GM23338 (cell line): ENCODE data around the gene BCLAF3. TPM values are rescaled to one million over a fixed set of nuclear protein-coding genes. Genes with fewer than 3 reads are reported as not detected.

Experiments used
- ATAC-seq: fragments of 200-7000 bp; cut with Tn5 transposase; 3 replicates; pipeline ENCODE4 v1.9.1; 2020
- DNase-seq: peaks from one replicate; pipeline ENCODE4 v3.0.0-alpha.2; 2015; ENCODE audit warnings: low spot score
- H2AFZ ChIP-seq: fragments of 200-600 bp; sonication (generic); 2 replicates; pipeline ENCODE4 v1.8.0; 2016; ENCODE audit warnings: antibody characterized with exemption, mild to moderate bottlenecking, moderate library complexity
- H3F3A ChIP-seq: fragments of 200-600 bp; sonication (generic); replicated peaks from 2 replicates; pipeline ENCODE4 v1.8.0; 2017; ENCODE audit warnings: antibody characterized with exemption, mixed run types, low read depth
- H3K27ac ChIP-seq: fragments of 200-600 bp; sonication (generic); 2 replicates; pipeline ENCODE4 v1.6.1; 2016; ENCODE audit warnings: low read depth
- H3K27me3 ChIP-seq: fragments of 200-600 bp; sonication (generic); 2 replicates; pipeline ENCODE4 v1.8.0; 2016; ENCODE audit warnings: mild to moderate bottlenecking, mixed run types, moderate library complexity; ENCODE audit not compliant: insufficient read depth
- H3K36me3 ChIP-seq: fragments of 200-600 bp; sonication (generic); 2 replicates; pipeline ENCODE4 v1.8.0; 2016; ENCODE audit warnings: mild to moderate bottlenecking; ENCODE audit not compliant: insufficient read depth
- H3K4me1 ChIP-seq: fragments of 200-600 bp; sonication (generic); 2 replicates; pipeline ENCODE4 v1.8.0; 2016; ENCODE audit warnings: mild to moderate bottlenecking, moderate library complexity; ENCODE audit not compliant: insufficient read depth
- H3K4me2 ChIP-seq: fragments of 200-600 bp; sonication (generic); 2 replicates; pipeline ENCODE4 v1.7.1; 2017; ENCODE audit warnings: mixed run types
- H3K4me3 ChIP-seq: fragments of 200-600 bp; sonication (generic); 2 replicates; pipeline ENCODE4 v1.6.1; 2016; ENCODE audit warnings: mixed run types
- H3K79me2 ChIP-seq: fragments of 200-600 bp; sonication (generic); replicated peaks from 2 replicates; pipeline ENCODE4 v1.8.0; 2017; ENCODE audit warnings: mild to moderate bottlenecking; ENCODE audit not compliant: insufficient read depth
- H3K9me2 ChIP-seq: fragments of 200-600 bp; sonication (generic); 2 replicates; pipeline ENCODE4 v1.8.0; 2017; ENCODE audit not compliant: insufficient read depth
- H4K20me1 ChIP-seq: fragments of 200-600 bp; sonication (generic); replicated peaks from 2 replicates; pipeline ENCODE4 v1.8.0; 2017; ENCODE audit warnings: mild to moderate bottlenecking; ENCODE audit not compliant: insufficient read depth
- H3K27ac Mint-ChIP-seq: 2 replicates; pipeline ENCODE4 v1.8.0; 2020; ENCODE audit warnings: inconsistent platforms, mild to moderate bottlenecking, moderate library complexity, mixed read lengths
- H3K27me3 Mint-ChIP-seq: 3 replicates; pipeline ENCODE4 v1.8.0; 2022; ENCODE audit warnings: low read depth, mild to moderate bottlenecking, moderate library complexity, mixed read lengths, inconsistent platforms; ENCODE audit not compliant: insufficient read depth, poor library complexity
- H3K36me3 Mint-ChIP-seq: 3 replicates; pipeline ENCODE4 v1.8.0; 2021; ENCODE audit warnings: low read depth, mild to moderate bottlenecking, inconsistent platforms, moderate library complexity, mixed read lengths
- H3K4me1 Mint-ChIP-seq: 3 replicates; pipeline ENCODE4 v1.8.0; 2020; ENCODE audit warnings: mild to moderate bottlenecking, inconsistent platforms, mixed read lengths
- H3K4me3 Mint-ChIP-seq: 3 replicates; pipeline ENCODE4 v1.8.0; 2021; ENCODE audit warnings: moderate library complexity, mild to moderate bottlenecking, inconsistent platforms, mixed read lengths
- H3K9me3 Mint-ChIP-seq: 3 replicates; pipeline ENCODE4 v1.8.0; 2020; ENCODE audit warnings: moderate library complexity, mild to moderate bottlenecking, inconsistent platforms, mixed read lengths
- CREB1 ChIP-seq: fragments of 250-450 bp; sonication (Bioruptor Pico); IDR thresholded peaks from 2 replicates; pipeline ENCODE4 v1.5.0; 2020; ENCODE audit warnings: low read depth, mild to moderate bottlenecking, moderate library complexity
- EZH2 ChIP-seq: fragments of 200-600 bp; sonication (generic); IDR thresholded peaks from one replicate; pipeline ENCODE4 v1.8.0; 2017; ENCODE audit warnings: antibody characterized with exemption, mild to moderate bottlenecking, low read depth; ENCODE audit not compliant: unreplicated experiment
- EZH2phosphoT487 ChIP-seq: fragments of 200-600 bp; sonication (generic); IDR thresholded peaks from one replicate; pipeline ENCODE4 v1.8.1; 2018; ENCODE audit warnings: antibody characterized with exemption; ENCODE audit not compliant: unreplicated experiment
- JUNB ChIP-seq: IDR thresholded peaks from one replicate; pipeline ENCODE4 v1.6.1; 2016; ENCODE audit warnings: antibody characterized with exemption; ENCODE audit not compliant: unreplicated experiment
- NANOG ChIP-seq: IDR thresholded peaks from 2 replicates; pipeline ENCODE4 v1.6.1; 2016; ENCODE audit warnings: antibody characterized with exemption, borderline replicate concordance
- POLR2AphosphoS5 ChIP-seq: IDR thresholded peaks from 2 replicates; pipeline ENCODE4 v1.6.1; 2016; ENCODE audit warnings: antibody characterized with exemption, low read depth
- STAT1 ChIP-seq: IDR thresholded peaks from one replicate; pipeline ENCODE4 v1.6.1; 2016; ENCODE audit warnings: antibody characterized with exemption; ENCODE audit not compliant: unreplicated experiment
- ZNF114 ChIP-seq: fragments of 250-450 bp; sonication (Bioruptor Pico); IDR thresholded peaks from 2 replicates; pipeline ENCODE4 v1.5.0; 2020; ENCODE audit warnings: mild to moderate bottlenecking, moderate library complexity
- ZNF331 ChIP-seq: fragments of 250-450 bp; sonication (Bioruptor Pico); IDR thresholded peaks from 2 replicates; pipeline ENCODE4 v1.5.0; 2020; ENCODE audit warnings: low read depth, mild to moderate bottlenecking, moderate library complexity
- polyA plus RNA-seq: library from polyadenylated mRNA; unstranded; fragments of >200 nt; fragmentation: Nextera tagmentation; extraction: Ambion mirVana; gene quantifications from 2 replicates; pipeline ENCODE4 v1.2.1, GENCODE V29; 2016
- total RNA-seq: library from RNA; depleted of rRNA; stranded (reverse); fragments of >200 nt; shearing (Covaris generic); gene quantifications from 2 replicates; pipeline ENCODE4 v1.2.3, GENCODE V29; 2014
- TF ChIP-seq, protein P1 (sequence below): IDR thresholded peaks from one replicate; pipeline ENCODE4 v1.6.1; 2018; ENCODE audit warnings: antibody characterized with exemption; ENCODE audit not compliant: unreplicated experiment
- TF ChIP-seq, protein P2 (sequence below): IDR thresholded peaks from 2 replicates; pipeline ENCODE4 v1.6.1; 2016; ENCODE audit warnings: antibody characterized with exemption
- TF ChIP-seq, protein P3 (sequence below), 2 experiments: fragments of 200-600 bp in 1 of 2; sonication (generic) in 1 of 2; conservative IDR thresholded peaks; 2 replicates each; pipeline versions ENCODE4 v1.5.1 to v1.6.1; 2016 to 2017; ENCODE audit warnings: antibody characterized with exemption in 2 of 2, low read depth in 2 of 2, mild to moderate bottlenecking in 2 of 2, moderate library complexity in 1 of 2

The BCLAF3 gene
- total and polyA plus RNA-seq, 2 experiments from 2014 or later = 6.5 to 9.3 TPM

DNA sequence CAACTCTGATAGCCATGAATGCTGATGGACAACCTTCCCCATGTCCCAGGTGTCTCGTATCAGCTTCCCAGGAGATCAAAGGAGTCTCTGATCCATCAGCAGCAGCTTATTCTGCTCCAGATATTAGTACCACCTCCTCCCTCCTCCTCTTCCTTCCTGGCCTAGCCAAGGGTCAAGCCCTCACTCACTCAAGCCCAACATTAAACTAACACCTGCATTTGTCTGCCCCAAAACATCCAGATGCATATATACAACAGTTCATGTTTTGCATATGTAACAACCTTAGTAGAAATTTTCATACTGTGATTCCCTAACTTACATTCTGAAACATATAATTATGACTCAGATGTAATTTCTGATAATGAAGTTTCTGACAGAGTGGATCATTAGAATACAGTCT is 29.9 kb downstream of the BCLAF3 start:
- H3K9me3 Mint-ChIP-seq = no peaks in the 10 kb centered on the region

GRCh38 chrX:19958552-19959486 is 32.0 kb downstream of the BCLAF3 start:
- Histone ChIP-seq H3K36me3 (no peaks in the 10 kb centered on the region), H3K27me3 (no peaks in the 10 kb centered on the region), H3K4me2 (no peak overlapping the region), H3F3A (no peaks in the 10 kb centered on the region), H4K20me1 (no peaks in the 10 kb centered on the region; the same call in 1 of the 2 replicates), H3K4me3 (no peak overlapping the region), H3K9me2 (no peaks in the 10 kb centered on the region), H3K4me1 (no peaks in the 10 kb centered on the region), H2AFZ (no peak overlapping the region), H3K27ac (no peak overlapping the region), H3K79me2 (no peaks in the 10 kb centered on the region)
- DNase-seq (no peak), ATAC-seq (no peak)
- TF ChIP-seq, protein P1, sequence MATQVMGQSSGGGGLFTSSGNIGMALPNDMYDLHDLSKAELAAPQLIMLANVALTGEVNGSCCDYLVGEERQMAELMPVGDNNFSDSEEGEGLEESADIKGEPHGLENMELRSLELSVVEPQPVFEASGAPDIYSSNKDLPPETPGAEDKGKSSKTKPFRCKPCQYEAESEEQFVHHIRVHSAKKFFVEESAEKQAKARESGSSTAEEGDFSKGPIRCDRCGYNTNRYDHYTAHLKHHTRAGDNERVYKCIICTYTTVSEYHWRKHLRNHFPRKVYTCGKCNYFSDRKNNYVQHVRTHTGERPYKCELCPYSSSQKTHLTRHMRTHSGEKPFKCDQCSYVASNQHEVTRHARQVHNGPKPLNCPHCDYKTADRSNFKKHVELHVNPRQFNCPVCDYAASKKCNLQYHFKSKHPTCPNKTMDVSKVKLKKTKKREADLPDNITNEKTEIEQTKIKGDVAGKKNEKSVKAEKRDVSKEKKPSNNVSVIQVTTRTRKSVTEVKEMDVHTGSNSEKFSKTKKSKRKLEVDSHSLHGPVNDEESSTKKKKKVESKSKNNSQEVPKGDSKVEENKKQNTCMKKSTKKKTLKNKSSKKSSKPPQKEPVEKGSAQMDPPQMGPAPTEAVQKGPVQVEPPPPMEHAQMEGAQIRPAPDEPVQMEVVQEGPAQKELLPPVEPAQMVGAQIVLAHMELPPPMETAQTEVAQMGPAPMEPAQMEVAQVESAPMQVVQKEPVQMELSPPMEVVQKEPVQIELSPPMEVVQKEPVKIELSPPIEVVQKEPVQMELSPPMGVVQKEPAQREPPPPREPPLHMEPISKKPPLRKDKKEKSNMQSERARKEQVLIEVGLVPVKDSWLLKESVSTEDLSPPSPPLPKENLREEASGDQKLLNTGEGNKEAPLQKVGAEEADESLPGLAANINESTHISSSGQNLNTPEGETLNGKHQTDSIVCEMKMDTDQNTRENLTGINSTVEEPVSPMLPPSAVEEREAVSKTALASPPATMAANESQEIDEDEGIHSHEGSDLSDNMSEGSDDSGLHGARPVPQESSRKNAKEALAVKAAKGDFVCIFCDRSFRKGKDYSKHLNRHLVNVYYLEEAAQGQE = no peak
- TF ChIP-seq ZNF331 (CRISPR knock-in tag) (no peak), STAT1 (no peak), CREB1 (CRISPR knock-in tag) (no peak), EZH2 (no peak), ZNF114 (CRISPR knock-in tag) (no peak), EZH2phosphoT487 (no peak), POLR2AphosphoS5 (no peak)
- TF ChIP-seq, protein P2, sequence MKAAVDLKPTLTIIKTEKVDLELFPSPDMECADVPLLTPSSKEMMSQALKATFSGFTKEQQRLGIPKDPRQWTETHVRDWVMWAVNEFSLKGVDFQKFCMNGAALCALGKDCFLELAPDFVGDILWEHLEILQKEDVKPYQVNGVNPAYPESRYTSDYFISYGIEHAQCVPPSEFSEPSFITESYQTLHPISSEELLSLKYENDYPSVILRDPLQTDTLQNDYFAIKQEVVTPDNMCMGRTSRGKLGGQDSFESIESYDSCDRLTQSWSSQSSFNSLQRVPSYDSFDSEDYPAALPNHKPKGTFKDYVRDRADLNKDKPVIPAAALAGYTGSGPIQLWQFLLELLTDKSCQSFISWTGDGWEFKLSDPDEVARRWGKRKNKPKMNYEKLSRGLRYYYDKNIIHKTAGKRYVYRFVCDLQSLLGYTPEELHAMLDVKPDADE = no peak
- TF ChIP-seq, protein P3, sequence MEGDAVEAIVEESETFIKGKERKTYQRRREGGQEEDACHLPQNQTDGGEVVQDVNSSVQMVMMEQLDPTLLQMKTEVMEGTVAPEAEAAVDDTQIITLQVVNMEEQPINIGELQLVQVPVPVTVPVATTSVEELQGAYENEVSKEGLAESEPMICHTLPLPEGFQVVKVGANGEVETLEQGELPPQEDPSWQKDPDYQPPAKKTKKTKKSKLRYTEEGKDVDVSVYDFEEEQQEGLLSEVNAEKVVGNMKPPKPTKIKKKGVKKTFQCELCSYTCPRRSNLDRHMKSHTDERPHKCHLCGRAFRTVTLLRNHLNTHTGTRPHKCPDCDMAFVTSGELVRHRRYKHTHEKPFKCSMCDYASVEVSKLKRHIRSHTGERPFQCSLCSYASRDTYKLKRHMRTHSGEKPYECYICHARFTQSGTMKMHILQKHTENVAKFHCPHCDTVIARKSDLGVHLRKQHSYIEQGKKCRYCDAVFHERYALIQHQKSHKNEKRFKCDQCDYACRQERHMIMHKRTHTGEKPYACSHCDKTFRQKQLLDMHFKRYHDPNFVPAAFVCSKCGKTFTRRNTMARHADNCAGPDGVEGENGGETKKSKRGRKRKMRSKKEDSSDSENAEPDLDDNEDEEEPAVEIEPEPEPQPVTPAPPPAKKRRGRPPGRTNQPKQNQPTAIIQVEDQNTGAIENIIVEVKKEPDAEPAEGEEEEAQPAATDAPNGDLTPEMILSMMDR (conservative IDR thresholded peaks at IDR 0.05; ENCODE audit: low read depth in 2 of 2) = no peak
- Mint-ChIP-seq H3K36me3 (no peaks in the 10 kb centered on the region), H3K27ac (peak overlapping the region; percentile 19; the same call in 1 of the 2 replicates), H3K4me1 (peaks cover 7% of the 10 kb centered on the region; the same call in 1 of the 3 replicates), H3K4me3 (no peak overlapping the region), H3K9me3 (no peaks in the 10 kb centered on the region), H3K27me3 (no peaks in the 10 kb centered on the region)

More for the DNA sequence above, 29.9 kb downstream of the BCLAF3 start:
- H4K20me1 ChIP-seq = no peaks in the 10 kb centered on the region; the same call in 1 of the 2 replicates
- peaks cover 7% of the 10 kb centered on the region; the same call in 1 of the 3 replicates for H3K4me1 Mint-ChIP-seq
- no peak overlapping the region for H3K4me2 ChIP-seq
- no peak overlapping the region for H3K27ac ChIP-seq
- no peaks in the 10 kb centered on the region for H3K27me3 ChIP-seq
- 0 out of 2 replicates have a peak, but pooled peaks cover 5% of the 10 kb centered on the region for H3K36me3 ChIP-seq
- H3K79me2 ChIP-seq = no peaks in the 10 kb centered on the region
- ATAC-seq (no peak), DNase-seq (no peak)
- no peaks in the 10 kb centered on the region for H3K4me1 ChIP-seq
- no peak overlapping the region for H2AFZ ChIP-seq
- H3K36me3 Mint-ChIP-seq = peaks cover 6% of the 10 kb centered on the region; the same call in 2 of the 3 replicates
- H3F3A ChIP-seq = no peaks in the 10 kb centered on the region
- TF ChIP-seq JUNB = no peak
- TF ChIP-seq ZNF114 (CRISPR knock-in tag) = no peak
- no peak for TF ChIP-seq EZH2phosphoT487
- no peak for TF ChIP-seq CREB1 (CRISPR knock-in tag)
- no peak for TF ChIP-seq NANOG
- no peak overlapping the region for H3K4me3 Mint-ChIP-seq
- H3K27me3 Mint-ChIP-seq = no peaks in the 10 kb centered on the region
- H3K4me3 ChIP-seq = no peak overlapping the region
- H3K27ac Mint-ChIP-seq = no peak overlapping the region
- no peaks in the 10 kb centered on the region for H3K9me2 ChIP-seq
